ENCODE results near the gene GET4. TPM values are rescaled to one million over a fixed set of nuclear protein-coding genes. Genes with fewer than 3 reads are reported as not detected.

Gene GET4
- total RNA-seq, 1 experiment from 2014 or later: 44.8 TPM

DNA sequence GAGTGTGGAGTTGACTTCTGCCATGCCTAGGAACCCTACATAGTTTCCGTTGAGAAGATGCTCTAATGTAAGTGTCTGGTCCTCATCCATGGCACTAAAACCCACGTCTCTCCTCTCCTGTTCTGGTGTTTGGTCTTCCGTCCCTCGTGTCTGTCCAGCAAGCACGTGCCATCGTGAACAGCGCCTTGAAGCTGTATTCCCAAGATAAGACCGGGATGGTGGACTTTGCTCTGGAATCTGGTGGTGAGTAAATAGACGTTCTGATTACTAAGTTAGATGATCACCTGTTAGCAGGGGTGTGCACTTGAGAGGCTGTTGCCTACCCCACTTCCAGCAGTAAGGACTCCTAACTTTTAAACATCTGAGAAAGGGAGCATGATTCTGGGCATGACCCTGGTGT, 15.1 kb upstream of the GET4 start:
- no peak for TF ChIP-seq ZNF274 (IDR thresholded peaks at IDR 0.05; ENCODE audit: low read depth, low read length)
- TF ChIP-seq, protein P1, sequence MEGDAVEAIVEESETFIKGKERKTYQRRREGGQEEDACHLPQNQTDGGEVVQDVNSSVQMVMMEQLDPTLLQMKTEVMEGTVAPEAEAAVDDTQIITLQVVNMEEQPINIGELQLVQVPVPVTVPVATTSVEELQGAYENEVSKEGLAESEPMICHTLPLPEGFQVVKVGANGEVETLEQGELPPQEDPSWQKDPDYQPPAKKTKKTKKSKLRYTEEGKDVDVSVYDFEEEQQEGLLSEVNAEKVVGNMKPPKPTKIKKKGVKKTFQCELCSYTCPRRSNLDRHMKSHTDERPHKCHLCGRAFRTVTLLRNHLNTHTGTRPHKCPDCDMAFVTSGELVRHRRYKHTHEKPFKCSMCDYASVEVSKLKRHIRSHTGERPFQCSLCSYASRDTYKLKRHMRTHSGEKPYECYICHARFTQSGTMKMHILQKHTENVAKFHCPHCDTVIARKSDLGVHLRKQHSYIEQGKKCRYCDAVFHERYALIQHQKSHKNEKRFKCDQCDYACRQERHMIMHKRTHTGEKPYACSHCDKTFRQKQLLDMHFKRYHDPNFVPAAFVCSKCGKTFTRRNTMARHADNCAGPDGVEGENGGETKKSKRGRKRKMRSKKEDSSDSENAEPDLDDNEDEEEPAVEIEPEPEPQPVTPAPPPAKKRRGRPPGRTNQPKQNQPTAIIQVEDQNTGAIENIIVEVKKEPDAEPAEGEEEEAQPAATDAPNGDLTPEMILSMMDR (IDR thresholded peaks at IDR 0.05 in 2 of 3, conservative IDR thresholded peaks at IDR 0.05 in 1 of 3; ENCODE audit: borderline replicate concordance in 1 of 3, insufficient read depth in 1 of 3, low read depth in 2 of 3, low read length in 2 of 3): no peak
- TF ChIP-seq SP1 (IDR thresholded peaks at IDR 0.05; ENCODE audit: low read depth): no peak
- TF ChIP-seq EZH2phosphoT487 (IDR thresholded peaks at IDR 0.05; ENCODE audit: borderline replicate concordance): no peak
- no peak for TF ChIP-seq POLR2AphosphoS5 (IDR thresholded peaks at IDR 0.05; ENCODE audit: low read depth, low read length)
- TF ChIP-seq, protein P2, sequence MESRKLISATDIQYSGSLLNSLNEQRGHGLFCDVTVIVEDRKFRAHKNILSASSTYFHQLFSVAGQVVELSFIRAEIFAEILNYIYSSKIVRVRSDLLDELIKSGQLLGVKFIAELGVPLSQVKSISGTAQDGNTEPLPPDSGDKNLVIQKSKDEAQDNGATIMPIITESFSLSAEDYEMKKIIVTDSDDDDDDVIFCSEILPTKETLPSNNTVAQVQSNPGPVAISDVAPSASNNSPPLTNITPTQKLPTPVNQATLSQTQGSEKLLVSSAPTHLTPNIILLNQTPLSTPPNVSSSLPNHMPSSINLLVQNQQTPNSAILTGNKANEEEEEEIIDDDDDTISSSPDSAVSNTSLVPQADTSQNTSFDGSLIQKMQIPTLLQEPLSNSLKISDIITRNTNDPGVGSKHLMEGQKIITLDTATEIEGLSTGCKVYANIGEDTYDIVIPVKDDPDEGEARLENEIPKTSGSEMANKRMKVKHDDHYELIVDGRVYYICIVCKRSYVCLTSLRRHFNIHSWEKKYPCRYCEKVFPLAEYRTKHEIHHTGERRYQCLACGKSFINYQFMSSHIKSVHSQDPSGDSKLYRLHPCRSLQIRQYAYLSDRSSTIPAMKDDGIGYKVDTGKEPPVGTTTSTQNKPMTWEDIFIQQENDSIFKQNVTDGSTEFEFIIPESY (IDR thresholded peaks at IDR 0.05; ENCODE audit: extremely low read depth, insufficient replicate concordance, low read length): no peak
- TF ChIP-seq, protein P3, sequence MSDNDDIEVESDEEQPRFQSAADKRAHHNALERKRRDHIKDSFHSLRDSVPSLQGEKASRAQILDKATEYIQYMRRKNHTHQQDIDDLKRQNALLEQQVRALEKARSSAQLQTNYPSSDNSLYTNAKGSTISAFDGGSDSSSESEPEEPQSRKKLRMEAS (IDR thresholded peaks at IDR 0.05): no peak
- TF ChIP-seq CEBPB (IDR thresholded peaks at IDR 0.05; ENCODE audit: low read depth): no peak
- no peak for TF ChIP-seq EZH2 (IDR thresholded peaks at IDR 0.05)
- TF ChIP-seq POLR2A (IDR thresholded peaks at IDR 0.05; ENCODE audit: borderline replicate concordance, extremely low read depth, insufficient read depth, insufficient read length): no peak
- no peak for TF ChIP-seq EGR1 (IDR thresholded peaks at IDR 0.05; ENCODE audit: low read depth)
- no peak for TF ChIP-seq TCF7L2 (IDR thresholded peaks at IDR 0.05; ENCODE audit: borderline replicate concordance, extremely low read depth, insufficient read depth, insufficient read length)
- TF ChIP-seq, protein P4, sequence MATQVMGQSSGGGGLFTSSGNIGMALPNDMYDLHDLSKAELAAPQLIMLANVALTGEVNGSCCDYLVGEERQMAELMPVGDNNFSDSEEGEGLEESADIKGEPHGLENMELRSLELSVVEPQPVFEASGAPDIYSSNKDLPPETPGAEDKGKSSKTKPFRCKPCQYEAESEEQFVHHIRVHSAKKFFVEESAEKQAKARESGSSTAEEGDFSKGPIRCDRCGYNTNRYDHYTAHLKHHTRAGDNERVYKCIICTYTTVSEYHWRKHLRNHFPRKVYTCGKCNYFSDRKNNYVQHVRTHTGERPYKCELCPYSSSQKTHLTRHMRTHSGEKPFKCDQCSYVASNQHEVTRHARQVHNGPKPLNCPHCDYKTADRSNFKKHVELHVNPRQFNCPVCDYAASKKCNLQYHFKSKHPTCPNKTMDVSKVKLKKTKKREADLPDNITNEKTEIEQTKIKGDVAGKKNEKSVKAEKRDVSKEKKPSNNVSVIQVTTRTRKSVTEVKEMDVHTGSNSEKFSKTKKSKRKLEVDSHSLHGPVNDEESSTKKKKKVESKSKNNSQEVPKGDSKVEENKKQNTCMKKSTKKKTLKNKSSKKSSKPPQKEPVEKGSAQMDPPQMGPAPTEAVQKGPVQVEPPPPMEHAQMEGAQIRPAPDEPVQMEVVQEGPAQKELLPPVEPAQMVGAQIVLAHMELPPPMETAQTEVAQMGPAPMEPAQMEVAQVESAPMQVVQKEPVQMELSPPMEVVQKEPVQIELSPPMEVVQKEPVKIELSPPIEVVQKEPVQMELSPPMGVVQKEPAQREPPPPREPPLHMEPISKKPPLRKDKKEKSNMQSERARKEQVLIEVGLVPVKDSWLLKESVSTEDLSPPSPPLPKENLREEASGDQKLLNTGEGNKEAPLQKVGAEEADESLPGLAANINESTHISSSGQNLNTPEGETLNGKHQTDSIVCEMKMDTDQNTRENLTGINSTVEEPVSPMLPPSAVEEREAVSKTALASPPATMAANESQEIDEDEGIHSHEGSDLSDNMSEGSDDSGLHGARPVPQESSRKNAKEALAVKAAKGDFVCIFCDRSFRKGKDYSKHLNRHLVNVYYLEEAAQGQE (IDR thresholded peaks at IDR 0.05; ENCODE audit: low read depth): no peak
- no peak for TF ChIP-seq ZFX (IDR thresholded peaks at IDR 0.05)
- Histone ChIP-seq H3K4me3 (replicated peaks in 1 of 2; ENCODE audit: low read depth in 1 of 2, low read length in 2 of 2) (no peak overlapping the region), H3K9me3 (ENCODE audit: control insufficient read depth in 1 of 2, insufficient read depth in 1 of 2, low read depth in 1 of 2, low read length in 2 of 2) (no peaks in the 10 kb centered on the region), H3K9ac (ENCODE audit: low read length) (no peak overlapping the region), H3K27me3 (ENCODE audit: insufficient read depth, low read length) (no peaks in the 10 kb centered on the region), H4K20me1 (ENCODE audit: insufficient read depth) (no peaks in the 10 kb centered on the region), H2AFZ (ENCODE audit: low read depth, low read length, poor library complexity, severe bottlenecking) (no peak overlapping the region), H3K79me2 (ENCODE audit: insufficient read depth, low read length) (no peaks in the 10 kb centered on the region; the same call in 1 of the 2 replicates), H3K27ac (ENCODE audit: low read depth, low read length) (no peak overlapping the region), H3K4me2 (ENCODE audit: low read length) (no peak overlapping the region), H3K4me1 (ENCODE audit: control insufficient read depth in 1 of 2, insufficient read depth in 2 of 2, low read length in 2 of 2) (no peaks in the 10 kb centered on the region), H3K9me2 (ENCODE audit: insufficient read depth) (no peaks in the 10 kb centered on the region), H3K36me3 (ENCODE audit: control insufficient read depth in 1 of 2, insufficient read depth in 2 of 2, low read length in 2 of 2) (peaks cover 18 to 53% of the 10 kb centered on the region in 2 experiments)
- intact Hi-C loops (cut with micrococcal nuclease): no loop called here
- POLR2A ChIA-PET: no interaction called here
- RAD21 ChIA-PET (ENCODE audit: low non-redundant PET in 1 of 2, low total read pairs in 2 of 2, uncharacterized antibody in 2 of 2, unreplicated experiment in 2 of 2): no interaction called here
- ATAC-seq: no peak
- no TSS peak for BruUV-seq (replicated peaks)
- DNase-seq (ENCODE audit: low read depth, low spot score): no peak
- CTCF ChIA-PET: no interaction called here
